ENCODE measurements around the gene FAM229B.

FAM229B gene

GRCh38 chr6:112149236-112149635, 61.8 kb downstream of the FAM229B start:
- no peak for TF ChIP-seq CTCF (IDR thresholded peaks at IDR 0.05; ENCODE audit: low read depth, low read length)
- H3K27ac ChIP-seq: no peak overlapping the region
- no peaks in the 10 kb centered on the region for H3K36me3 ChIP-seq
- no peak for DNase-seq
- H3K9me3 ChIP-seq (ENCODE audit: severe bottlenecking): no peaks in the 10 kb centered on the region
- no peak overlapping the region for H3K4me3 ChIP-seq (ENCODE audit: low read depth, low read length)
- H3K27me3 ChIP-seq (ENCODE audit: insufficient read depth, low read depth, severe bottlenecking): no peaks in the 10 kb centered on the region

DNA sequence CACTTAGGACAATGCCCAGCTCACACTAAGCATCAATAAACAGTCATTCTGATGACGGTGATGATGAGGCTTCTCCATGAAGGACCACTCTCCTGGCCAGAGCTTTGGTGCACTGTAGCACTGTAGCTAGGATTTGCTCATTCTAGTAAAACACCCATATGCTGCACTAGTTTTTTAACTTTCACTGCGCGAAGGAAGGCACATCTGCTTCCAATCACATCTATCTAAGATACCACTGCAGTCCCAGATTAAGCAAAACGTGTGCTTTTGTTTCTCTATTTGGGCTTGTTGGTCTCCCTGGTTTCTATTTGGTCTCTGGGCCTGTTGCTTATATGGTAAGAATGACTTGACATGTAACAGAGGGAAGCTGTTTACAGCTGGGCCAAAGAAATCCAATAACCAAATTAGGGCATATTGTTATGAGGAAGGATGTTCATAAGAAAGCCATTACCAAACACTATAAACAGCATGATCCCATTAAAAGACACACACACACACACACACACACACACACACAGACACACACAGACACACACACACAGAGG, 62.4 kb downstream of the FAM229B start:
- Histone ChIP-seq H3K27me3 (ENCODE audit: insufficient read depth, low read depth, severe bottlenecking) (no peaks in the 10 kb centered on the region), H3K9me3 (ENCODE audit: severe bottlenecking) (no peaks in the 10 kb centered on the region), H3K27ac (no peak overlapping the region), H3K4me3 (ENCODE audit: low read depth, low read length) (no peak overlapping the region), H3K36me3 (no peaks in the 10 kb centered on the region)
- DNase-seq: no peak
- TF ChIP-seq CTCF (IDR thresholded peaks at IDR 0.05; ENCODE audit: low read depth, low read length): no peak

- TF ChIP-seq CTCF (IDR thresholded peaks at IDR 0.05; ENCODE audit: low read depth, low read length): no peak
- no peaks in the 10 kb centered on the region for H3K27me3 ChIP-seq (ENCODE audit: insufficient read depth, low read depth, severe bottlenecking)
- no peaks in the 10 kb centered on the region for H3K36me3 ChIP-seq
- H3K4me3 ChIP-seq (ENCODE audit: low read depth, low read length): no peak overlapping the region
- H3K27ac ChIP-seq: no peak overlapping the region
- DNase-seq: no peak
- no peaks in the 10 kb centered on the region for H3K9me3 ChIP-seq (ENCODE audit: severe bottlenecking)
Measured at GRCh38 chr6:112150363-112150762, 63.0 kb downstream of the FAM229B start.
